Adrenal gland (tissue), 12 donors: ENCODE data around the gene DUSP7. TPM values are rescaled to one million over a fixed set of nuclear protein-coding genes. Genes with fewer than 3 reads are reported as not detected.

Experiments used
- DNase-seq, 7 donors: peaks; one replicate each; pipeline ENCODE4 v3.0.0-alpha.2; 2019 to 2020
- H3K27ac ChIP-seq, 5 donors: fragments of 200-600 bp; sonication (generic) in 4 of 5; 1 replicate in 3 of 5; 2 replicates in 2 of 5; pipeline versions ENCODE4 v1.5.1 to v1.8.0; 2016 to 2020; ENCODE audit warnings: mild to moderate bottlenecking in 1 of 5
- H3K27me3 ChIP-seq: fragments of 200-600 bp; 2 replicates; pipeline ENCODE4 v1.8.0; 2021
- H3K36me3 ChIP-seq, 2 donors: fragments of 200-600 bp; replicated peaks in 1 of 2; 1 replicate in 1 of 2; 2 replicates in 1 of 2; pipeline versions ENCODE4 v1.5.1 to v1.8.0; 2018 to 2022
- H3K4me1 ChIP-seq, 2 donors: fragments of 200-600 bp; replicated peaks in 1 of 2; 1 replicate in 1 of 2; 2 replicates in 1 of 2; pipeline versions ENCODE4 v1.5.1 to v1.8.0; 2018 to 2021
- H3K4me3 ChIP-seq, 4 donors: fragments of 200-600 bp; sonication (generic) in 3 of 4; one replicate each; pipeline ENCODE4 v1.5.1; 2016 to 2018
- H3K9me3 ChIP-seq, 3 donors: fragments of 200-600 bp; sonication (generic) in 1 of 3; replicated peaks in 1 of 3; 1 replicate in 2 of 3; 2 replicates in 1 of 3; pipeline versions ENCODE4 v1.5.1 to v1.8.0; 2016 to 2021
- POLR2A ChIP-seq, 2 donors: fragments of 450-650 bp; IDR thresholded peaks; one replicate each; pipeline ENCODE4 v1.6.1; 2017; ENCODE audit warnings: antibody characterized with exemption in 2 of 2, mild to moderate bottlenecking in 2 of 2, moderate library complexity in 1 of 2
- WGBS, 4 donors: extraction: QIAGEN DNeasy Blood & Tissue Kit in 2 of 4; methylation state at CpG; one replicate each; pipeline versions ENCODE4 v1.1.5 to v1.1.7; 2013 to 2017; 5-methylcytosine and 5-hydroxymethylcytosine counted together
- intact Hi-C, 2 donors: fragments of 100-400 bp; cut with DNase I; formaldehyde crosslinking; loops; one replicate each; pipeline versions ENCODE4 v1.14.1 to v1.15.0; 2022 to 2023
- polyA plus RNA-seq, 3 donors: library from polyadenylated mRNA; stranded (reverse); fragments of 200-250 nt in 2 of 3; fragments of 350-450 nt in 1 of 3; fragmentation: Illumina TruSeq in 1 of 3; extraction: RNeasy Lipid Tissue Mini Kit (QIAGEN cat#74804) in 1 of 3; gene quantifications; one replicate each; pipeline ENCODE4 v1.2.3, GENCODE V29; 2013 to 2014
- total RNA-seq, 9 donors: library from RNA; depleted of rRNA in 4 of 9; stranded (reverse); fragments of >200 nt in 4 of 9; fragments of 120-200 nt in 1 of 9; fragmentation: NEBNext Ultra II Directional in 1 of 9; extraction: Animal tissue kit (Norgen Biotek cat#: 25700) in 1 of 9; gene quantifications; one replicate each; pipeline versions ENCODE4 v1.1.0 to v1.2.4, GENCODE V29; 2013 to 2023
- TF ChIP-seq, protein P1 (sequence below), 6 experiments: fragments of 450-650 bp in 4 of 6; fragments of 200-600 bp in 2 of 6; sonication (generic) in 1 of 6; IDR thresholded peaks; 1 replicate in 5 of 6; 2 replicates in 1 of 6; pipeline versions ENCODE4 v1.5.1 to v1.8.0; 2016 to 2021; ENCODE audit warnings: antibody characterized with exemption in 6 of 6, mild to moderate bottlenecking in 2 of 6, moderate library complexity in 1 of 6
- donor health status: healthy with polysubstance abuse.
- donor health status: Bipolar disorder and iron deficiency.
- donor health status: DM: yes; HTN: yes; CAD: no.
- donor health status: DM: no; HTN: no; CAD: no.
- donor health status: DM: no; HTN: no; CAD: no.
- donor health status: DM: yes; HTN: yes; CAD: no.

The DUSP7 gene
- total and polyA plus RNA-seq, 12 donors: 5.5 to 35.0 (median 14.4) TPM

DNA sequence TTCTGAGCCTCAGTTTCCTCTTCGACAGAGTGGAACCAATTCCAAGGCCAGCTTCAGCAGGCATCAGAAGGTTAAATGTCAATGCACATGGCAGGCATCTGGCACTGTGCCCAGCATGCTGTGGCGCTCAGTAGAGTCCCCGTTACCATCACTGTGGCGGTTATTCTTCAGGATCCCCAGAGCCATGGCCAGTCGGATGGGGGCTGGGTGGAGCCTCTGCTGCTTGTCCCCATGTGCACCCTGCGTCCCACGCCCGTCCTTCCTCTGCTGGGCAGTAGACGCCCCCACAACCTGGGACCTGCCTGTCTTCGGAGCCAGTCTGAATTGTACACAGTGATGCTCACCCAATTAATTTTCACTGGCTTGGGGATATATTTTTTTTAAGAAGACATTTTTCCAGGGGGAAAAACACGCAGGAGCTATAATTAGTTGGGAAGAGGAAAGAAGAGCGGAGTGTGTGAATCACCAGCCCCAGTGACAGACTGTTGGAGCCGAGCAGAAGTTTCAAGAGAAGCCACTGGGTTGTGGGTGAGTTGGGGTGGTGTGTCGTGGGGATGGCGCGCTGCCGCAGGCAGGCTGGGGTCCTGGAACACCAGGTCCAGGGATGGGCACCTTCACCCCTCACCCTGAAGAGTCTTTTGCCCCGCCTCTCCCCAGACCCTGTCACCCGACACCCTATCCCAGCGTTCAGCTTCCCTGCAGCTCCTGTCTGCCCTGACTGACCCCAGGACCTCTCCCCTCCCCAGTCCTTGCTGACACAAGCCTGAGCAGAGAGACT lies 33.9 kb downstream of the DUSP7 start:
- Histone ChIP-seq H3K36me3 (no peaks in the 10 kb centered on the region), H3K4me1 (peaks cover 17 to 47% of the 10 kb centered on the region in 2 donors), H3K4me3 (no peak overlapping the region), H3K9me3 (no peaks in the 10 kb centered on the region), H3K27ac (peak overlapping the region in 3 of 5 donors; percentile 32 to 84 (median 71)), H3K27me3 (no peaks in the 10 kb centered on the region)
- peak in 4 of 7 donors; percentile 50 to 79 (median 60) for DNase-seq
- TF ChIP-seq, protein P1, sequence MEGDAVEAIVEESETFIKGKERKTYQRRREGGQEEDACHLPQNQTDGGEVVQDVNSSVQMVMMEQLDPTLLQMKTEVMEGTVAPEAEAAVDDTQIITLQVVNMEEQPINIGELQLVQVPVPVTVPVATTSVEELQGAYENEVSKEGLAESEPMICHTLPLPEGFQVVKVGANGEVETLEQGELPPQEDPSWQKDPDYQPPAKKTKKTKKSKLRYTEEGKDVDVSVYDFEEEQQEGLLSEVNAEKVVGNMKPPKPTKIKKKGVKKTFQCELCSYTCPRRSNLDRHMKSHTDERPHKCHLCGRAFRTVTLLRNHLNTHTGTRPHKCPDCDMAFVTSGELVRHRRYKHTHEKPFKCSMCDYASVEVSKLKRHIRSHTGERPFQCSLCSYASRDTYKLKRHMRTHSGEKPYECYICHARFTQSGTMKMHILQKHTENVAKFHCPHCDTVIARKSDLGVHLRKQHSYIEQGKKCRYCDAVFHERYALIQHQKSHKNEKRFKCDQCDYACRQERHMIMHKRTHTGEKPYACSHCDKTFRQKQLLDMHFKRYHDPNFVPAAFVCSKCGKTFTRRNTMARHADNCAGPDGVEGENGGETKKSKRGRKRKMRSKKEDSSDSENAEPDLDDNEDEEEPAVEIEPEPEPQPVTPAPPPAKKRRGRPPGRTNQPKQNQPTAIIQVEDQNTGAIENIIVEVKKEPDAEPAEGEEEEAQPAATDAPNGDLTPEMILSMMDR (IDR thresholded peaks at IDR 0.05): no peak
- intact Hi-C loops: no loop called here
- 40 to 62% (median 58%) methylated on average over 18 to 20 of the region's 20 CpGs for WGBS, 4 donors

DNA sequence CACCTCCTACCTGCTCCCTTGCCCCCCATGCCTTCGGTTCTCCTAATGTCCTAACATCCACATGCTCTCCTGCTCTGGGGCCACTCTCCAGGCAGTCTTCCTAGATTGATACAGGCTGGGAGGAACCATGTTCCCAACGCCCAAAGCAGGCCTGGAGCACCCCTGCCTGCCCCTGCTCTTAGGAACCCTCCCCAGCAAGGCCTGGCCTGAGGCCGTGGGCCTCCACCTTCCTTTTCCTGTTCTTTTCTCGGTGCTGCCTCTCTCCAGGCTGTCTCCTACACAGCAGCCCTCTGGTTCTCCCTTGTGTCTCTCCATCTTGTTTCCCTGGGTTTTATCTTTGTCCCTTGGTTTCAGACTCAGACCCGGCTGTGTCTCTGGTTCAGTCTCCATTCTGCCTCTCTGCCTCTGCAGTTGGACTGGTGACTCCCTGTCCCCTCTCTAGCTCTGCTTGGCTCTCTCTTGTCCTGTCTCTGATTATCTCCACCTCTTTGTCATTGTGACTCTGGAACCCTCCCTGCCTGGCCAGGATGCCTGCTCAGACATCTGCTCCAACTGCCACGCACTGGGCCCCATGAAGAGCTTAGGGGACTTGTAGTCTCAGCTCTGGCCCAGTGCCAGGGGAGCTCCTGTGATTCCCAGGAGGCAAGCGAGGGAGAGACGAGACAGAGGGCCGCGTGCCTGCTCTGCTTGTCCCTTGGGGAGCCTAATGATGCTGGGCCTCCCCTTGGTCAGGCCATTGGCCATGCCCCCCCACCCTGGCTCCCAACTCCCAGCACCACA lies 34.7 kb downstream of the DUSP7 start:
- peaks cover 17 to 47% of the 10 kb centered on the region in 2 donors for H3K4me1 ChIP-seq

DNA sequence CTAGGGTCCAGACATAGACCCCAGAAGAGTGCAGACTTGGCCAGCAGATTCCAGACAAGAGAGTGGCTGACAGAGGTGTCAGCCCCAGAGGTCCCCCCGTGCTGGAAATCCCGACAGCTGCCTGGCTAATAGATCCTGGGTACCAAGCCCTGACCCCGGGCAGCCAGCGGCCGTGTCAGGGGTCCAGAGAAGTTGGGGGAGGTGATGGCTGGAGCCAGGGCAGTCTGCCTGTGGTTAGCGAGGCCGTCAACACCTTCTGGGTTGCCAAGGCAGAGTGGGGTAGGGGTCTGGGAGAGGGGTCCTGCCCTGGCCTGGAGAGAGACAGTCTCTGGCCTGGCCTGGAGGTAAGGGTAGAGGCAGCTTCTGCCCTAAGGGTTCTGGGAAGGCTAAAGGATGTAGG lies 35.6 kb downstream of the DUSP7 start:
- Histone ChIP-seq H3K27me3 (no peaks in the 10 kb centered on the region), H3K27ac (peak overlapping the region in 2 of 5 donors; percentile 71 to 84), H3K9me3 (no peaks in the 10 kb centered on the region), H3K36me3 (no peaks in the 10 kb centered on the region), H3K4me1 (peaks cover 17 to 54% of the 10 kb centered on the region in 2 donors), H3K4me3 (no peak overlapping the region)
- DNase-seq: no peak
- WGBS, 4 donors: 93 to 98% (median 95%) methylated on average over 4 to 7 of the region's 7 CpGs
- intact Hi-C loops: no loop called here
- TF ChIP-seq, protein P1 (IDR thresholded peaks at IDR 0.05): no peak
- no peak for TF ChIP-seq POLR2A (IDR thresholded peaks at IDR 0.05)

More for the DNA sequence above, 34.7 kb downstream of the DUSP7 start:
- DNase-seq: peak in 5 of 7 donors; percentile 40 to 78 (median 51)
- Histone ChIP-seq H3K27me3 (no peaks in the 10 kb centered on the region), H3K4me3 (no peak overlapping the region), H3K36me3 (no peaks in the 10 kb centered on the region), H3K9me3 (no peaks in the 10 kb centered on the region), H3K27ac (peak overlapping the region in 3 of 5 donors; percentile 32 to 84 (median 71))
- no peak for TF ChIP-seq POLR2A (IDR thresholded peaks at IDR 0.05)
- TF ChIP-seq, protein P1 (IDR thresholded peaks at IDR 0.05): no peak
- WGBS, 4 donors: 58 to 71% (median 67%) methylated on average over 7 to 10 of the region's 10 CpGs
- intact Hi-C loops: no loop called here
